OCI-LY1 (cell line): Measurements from ENCODE around the gene HDC.

ENCODE experiments used
- EZH2 ChIP-seq: fragments of 200-600 bp; sonication (generic), shearing (Covaris generic); IDR thresholded peaks from 2 replicates; pipeline ENCODE4 v1.8.0; 2017; ENCODE audit warnings: borderline replicate concordance, mixed run types, mild to moderate bottlenecking, antibody characterized with exemption, low read length, moderate library complexity, mixed read lengths
- TF ChIP-seq, protein P1 (sequence below): fragments of 200-600 bp; sonication (generic), shearing (Covaris generic); IDR thresholded peaks from 2 replicates; pipeline ENCODE4 v1.5.1; 2017; ENCODE audit warnings: mild to moderate bottlenecking, antibody characterized with exemption, low read length, moderate library complexity, mixed read lengths

DNA sequence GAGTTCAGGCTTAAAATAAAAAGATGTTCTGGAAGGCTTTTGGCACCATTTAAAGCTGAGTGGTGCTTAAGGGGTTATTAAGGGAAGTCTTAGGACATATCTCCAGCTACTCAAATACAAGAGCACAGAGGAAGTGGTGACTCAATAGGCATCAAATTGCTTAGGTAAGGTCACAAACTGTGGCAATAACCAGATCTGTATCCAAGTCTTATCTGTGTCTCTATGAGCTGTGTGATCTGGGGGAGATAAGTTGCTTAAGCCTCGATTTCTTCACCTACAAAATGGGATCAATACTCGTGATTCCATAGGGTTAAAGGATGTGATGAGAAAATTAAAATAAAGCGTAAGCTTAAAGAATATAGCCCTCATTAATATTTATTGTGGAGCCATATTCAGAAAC is 7.6 kb downstream of the HDC start:
- TF ChIP-seq, protein P1, sequence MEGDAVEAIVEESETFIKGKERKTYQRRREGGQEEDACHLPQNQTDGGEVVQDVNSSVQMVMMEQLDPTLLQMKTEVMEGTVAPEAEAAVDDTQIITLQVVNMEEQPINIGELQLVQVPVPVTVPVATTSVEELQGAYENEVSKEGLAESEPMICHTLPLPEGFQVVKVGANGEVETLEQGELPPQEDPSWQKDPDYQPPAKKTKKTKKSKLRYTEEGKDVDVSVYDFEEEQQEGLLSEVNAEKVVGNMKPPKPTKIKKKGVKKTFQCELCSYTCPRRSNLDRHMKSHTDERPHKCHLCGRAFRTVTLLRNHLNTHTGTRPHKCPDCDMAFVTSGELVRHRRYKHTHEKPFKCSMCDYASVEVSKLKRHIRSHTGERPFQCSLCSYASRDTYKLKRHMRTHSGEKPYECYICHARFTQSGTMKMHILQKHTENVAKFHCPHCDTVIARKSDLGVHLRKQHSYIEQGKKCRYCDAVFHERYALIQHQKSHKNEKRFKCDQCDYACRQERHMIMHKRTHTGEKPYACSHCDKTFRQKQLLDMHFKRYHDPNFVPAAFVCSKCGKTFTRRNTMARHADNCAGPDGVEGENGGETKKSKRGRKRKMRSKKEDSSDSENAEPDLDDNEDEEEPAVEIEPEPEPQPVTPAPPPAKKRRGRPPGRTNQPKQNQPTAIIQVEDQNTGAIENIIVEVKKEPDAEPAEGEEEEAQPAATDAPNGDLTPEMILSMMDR, result no peak
- no peak for TF ChIP-seq EZH2
